MG63 (cell line): ENCODE measurements around the gene CPSF4. TPM values are rescaled to one million over a fixed set of nuclear protein-coding genes. Genes with fewer than 3 reads are reported as not detected.
"Not testable (repeated sequence)": the region's sequence is repeated elsewhere in the genome, so short reads cannot be mapped to it uniquely, and the experiment has no call there.

ENCODE experiments used
- DNase-seq: peaks from one replicate; pipeline ENCODE4 v3.0.0-alpha.2; 2020
- H3K27me3 ChIP-seq: fragments of 250-450 bp; sonication (Bioruptor Pico); 2 replicates; pipeline ENCODE4 v1.5.1; 2020; ENCODE audit warnings: mild to moderate bottlenecking, moderate library complexity
- H3K36me3 ChIP-seq: fragments of 250-450 bp; sonication (Bioruptor Pico); 2 replicates; pipeline ENCODE4 v1.5.1; 2020; ENCODE audit warnings: mild to moderate bottlenecking, moderate library complexity
- H3K4me3 ChIP-seq: fragments of 250-450 bp; sonication (Bioruptor Pico); 2 replicates; pipeline ENCODE4 v1.5.1; 2020; ENCODE audit warnings: mild to moderate bottlenecking, moderate library complexity
- H3K9me3 ChIP-seq: fragments of 250-450 bp; sonication (Bioruptor Pico); 2 replicates; pipeline ENCODE4 v1.5.1; 2020; ENCODE audit warnings: mild to moderate bottlenecking, moderate library complexity
- total RNA-seq: library from RNA; depleted of rRNA; stranded (reverse); fragments of >200 nt; shearing (Covaris generic); gene quantifications from 2 replicates; pipeline ENCODE4 v1.2.3, GENCODE V29; 2014; ENCODE audit warnings: low replicate concordance

CPSF4 gene
- total RNA-seq, 1 experiment from 2014 or later: 15.3 TPM

GRCh38 chr7:99404235-99404976, 34.3 kb upstream of the CPSF4 start:
- no peaks in the 10 kb centered on the region for H3K9me3 ChIP-seq
- H3K27me3 ChIP-seq: no peaks in the 10 kb centered on the region
- H3K36me3 ChIP-seq: peaks cover 21% of the 10 kb centered on the region
- no peak for DNase-seq
- no peak overlapping the region for H3K4me3 ChIP-seq

GRCh38 chr7:99404977-99405320, 33.8 kb upstream of the CPSF4 start:
- H3K36me3 ChIP-seq: peaks cover 15% of the 10 kb centered on the region
- H3K9me3 ChIP-seq: no peaks in the 10 kb centered on the region
- DNase-seq: no peak

GRCh38 chr7:99406557-99406956, 32.2 kb upstream of the CPSF4 start:
- H3K4me3 ChIP-seq: peak overlapping the region; percentile 99
- H3K36me3 ChIP-seq: peaks cover 22% of the 10 kb centered on the region
- DNase-seq: no peak
- no peaks in the 10 kb centered on the region for H3K27me3 ChIP-seq
- no peaks in the 10 kb centered on the region for H3K9me3 ChIP-seq

More at GRCh38 chr7:99404977-99405320, 33.8 kb upstream of the CPSF4 start:
- Histone ChIP-seq H3K27me3 (no peaks in the 10 kb centered on the region), H3K4me3 (no peak overlapping the region)

- H3K9me3 ChIP-seq: no peaks in the 10 kb centered on the region
- peak overlapping the region; percentile 99 for H3K4me3 ChIP-seq
- peak; percentile 81 for DNase-seq
- H3K27me3 ChIP-seq: no peaks in the 10 kb centered on the region
- peaks cover 30% of the 10 kb centered on the region for H3K36me3 ChIP-seq
These were observed 30.8 kb upstream of the CPSF4 start for GRCh38 chr7:99407872-99408378.

GRCh38 chr7:99408379-99409191, 30.2 kb upstream of the CPSF4 start, which contains the start of the genes BUD31 and PDAP1:
TSS of gene BUD31 (plus strand) at chr7:99408969. CDS start at chr7:99411093, 2,124 bp downstream.
TSS of gene PDAP1 (minus strand) at chr7:99408597. CDS start at chr7:99408548, 49 bp downstream.
- Histone ChIP-seq H3K4me3 (peak within 1 kb of the TSS; percentile 99), H3K27me3 (no peaks in the 10 kb centered on the region), H3K36me3 (peaks cover 35% of the 10 kb centered on the region), H3K9me3 (no peaks in the 10 kb centered on the region)
- DNase-seq: peak; percentile 91

- Histone ChIP-seq H3K27me3 (no peaks in the 10 kb centered on the region), H3K9me3 (no peaks in the 10 kb centered on the region), H3K36me3 (peaks cover 40% of the 10 kb centered on the region), H3K4me3 (peak overlapping the region; percentile 99)
- DNase-seq: no peak
These were observed 29.6 kb upstream of the CPSF4 start for GRCh38 chr7:99409192-99409572.

GRCh38 chr7:99409806-99410205, 28.9 kb upstream of the CPSF4 start:
- peaks cover 44% of the 10 kb centered on the region for H3K36me3 ChIP-seq
- H3K27me3 ChIP-seq: no peaks in the 10 kb centered on the region
- DNase-seq: no peak
- H3K4me3 ChIP-seq: peak overlapping the region; percentile 99
- no peaks in the 10 kb centered on the region for H3K9me3 ChIP-seq

- Histone ChIP-seq H3K27me3 (no peaks in the 10 kb centered on the region), H3K9me3 (no peaks in the 10 kb centered on the region), H3K4me3 (no peak overlapping the region), H3K36me3 (peaks cover 51% of the 10 kb centered on the region)
- no peak for DNase-seq
These were observed 28.1 kb upstream of the CPSF4 start for GRCh38 chr7:99410635-99411034.

GRCh38 chr7:99415513-99416127, 23.1 kb upstream of the CPSF4 start:
- DNase-seq: peak; percentile 30
- H3K36me3 ChIP-seq: peaks cover 60% of the 10 kb centered on the region

GRCh38 chr7:99418260-99418659, 20.5 kb upstream of the CPSF4 start:
- DNase-seq: no peak
- H3K4me3 ChIP-seq: no peak overlapping the region
- no peaks in the 10 kb centered on the region for H3K27me3 ChIP-seq
- H3K9me3 ChIP-seq: no peaks in the 10 kb centered on the region
- H3K36me3 ChIP-seq: peaks cover 38% of the 10 kb centered on the region

More at GRCh38 chr7:99415513-99416127, 23.1 kb upstream of the CPSF4 start:
- H3K4me3 ChIP-seq, H3K9me3 ChIP-seq, H3K27me3 ChIP-seq: not testable (repeated sequence)

GRCh38 chr7:99419323-99420021, 19.3 kb upstream of the CPSF4 start:
- peaks cover 29% of the 10 kb centered on the region for H3K36me3 ChIP-seq
- no peak for DNase-seq
- H3K27me3 ChIP-seq: no peaks in the 10 kb centered on the region

GRCh38 chr7:99420213-99420612, 18.5 kb upstream of the CPSF4 start:
- peaks cover 21% of the 10 kb centered on the region for H3K36me3 ChIP-seq
- no peaks in the 10 kb centered on the region for H3K9me3 ChIP-seq
- no peak for DNase-seq
- no peak overlapping the region for H3K4me3 ChIP-seq
- no peaks in the 10 kb centered on the region for H3K27me3 ChIP-seq

More at GRCh38 chr7:99419323-99420021, 19.3 kb upstream of the CPSF4 start:
- Histone ChIP-seq H3K4me3 (no peak overlapping the region), H3K9me3 (no peaks in the 10 kb centered on the region)

GRCh38 chr7:99420986-99421385, 17.8 kb upstream of the CPSF4 start:
- peaks cover 14% of the 10 kb centered on the region for H3K36me3 ChIP-seq

GRCh38 chr7:99422186-99422585, 16.6 kb upstream of the CPSF4 start:
- Histone ChIP-seq H3K4me3 (no peak overlapping the region), H3K27me3 (no peaks in the 10 kb centered on the region), H3K9me3 (no peaks in the 10 kb centered on the region), H3K36me3 (peaks cover 6% of the 10 kb centered on the region; the same call in 1 of the 2 replicates)
- no peak for DNase-seq

More at GRCh38 chr7:99420986-99421385, 17.8 kb upstream of the CPSF4 start:
- no peaks in the 10 kb centered on the region for H3K27me3 ChIP-seq
- no peak overlapping the region for H3K4me3 ChIP-seq
- H3K9me3 ChIP-seq: no peaks in the 10 kb centered on the region
- DNase-seq: no peak

- Histone ChIP-seq H3K4me3 (no peak overlapping the region), H3K27me3 (no peaks in the 10 kb centered on the region), H3K9me3 (no peaks in the 10 kb centered on the region), H3K36me3 (peaks cover 2% of the 10 kb centered on the region; the same call in 1 of the 2 replicates)
- DNase-seq: no peak
These were observed 16.1 kb upstream of the CPSF4 start for GRCh38 chr7:99422625-99423024.
